HepG2 (cell line): Measurements from ENCODE around the gene EPB41L1. TPM values are rescaled to one million over a fixed set of nuclear protein-coding genes. Genes with fewer than 3 reads are reported as not detected.

Source experiments
- MAF1 ChIP-seq: sonication (generic); formaldehyde crosslinking; IDR thresholded peaks from 2 replicates; pipeline ENCODE4 v1.5.0; 2020; ENCODE audit warnings: missing genetic modification reagents, borderline replicate concordance
- NR2F1 ChIP-seq, 2 experiments: fragments of 450-650 bp in 1 of 2; formaldehyde crosslinking in 1 of 2; IDR thresholded peaks; 2 replicates each; pipeline versions ENCODE4 v1.5.0 to v1.6.1; 2016 to 2020; ENCODE audit warnings: mild to moderate bottlenecking in 1 of 2, missing compliant biosample characterization in 1 of 2, missing genetic modification reagents in 1 of 2, moderate library complexity in 1 of 2
- POGK ChIP-seq: sonication (generic); formaldehyde crosslinking; conservative IDR thresholded peaks from 2 replicates; pipeline ENCODE4 v1.8.0; 2022; ENCODE audit warnings: mild to moderate bottlenecking, moderate library complexity, missing genetic modification reagents
- SKIL ChIP-seq: sonication (generic); formaldehyde crosslinking; IDR thresholded peaks from 2 replicates; pipeline ENCODE4 v1.8.0; 2022; ENCODE audit warnings: missing genetic modification reagents, mild to moderate bottlenecking, moderate library complexity, borderline replicate concordance
- SMAD9 ChIP-seq: sonication (generic); formaldehyde crosslinking; IDR thresholded peaks from 2 replicates; pipeline ENCODE4 v1.5.1; 2020; ENCODE audit warnings: mild to moderate bottlenecking, missing genetic modification reagents
- SMARCC2 ChIP-seq: fragments of 450-650 bp; IDR thresholded peaks from 2 replicates; pipeline ENCODE4 v1.6.1; 2017; ENCODE audit warnings: antibody characterized with exemption, mild to moderate bottlenecking
- SP5 ChIP-seq: IDR thresholded peaks from 2 replicates; pipeline ENCODE4 v1.6.1; 2016; ENCODE audit warnings: low read depth, borderline replicate concordance
- TEAD3 ChIP-seq: optimal IDR thresholded peaks from 2 replicates; pipeline ENCODE3; 2016; ENCODE audit warnings: borderline replicate concordance
- THAP11 ChIP-seq: IDR thresholded peaks from 2 replicates; pipeline ENCODE4 v1.6.1; 2016; ENCODE audit warnings: missing biosample characterization, missing genetic modification reagents
- THAP9 ChIP-seq: sonication (generic); formaldehyde crosslinking; IDR thresholded peaks from 2 replicates; pipeline ENCODE4; 2020; ENCODE audit warnings: missing genetic modification reagents, mild to moderate bottlenecking, borderline replicate concordance
- U2AF2 ChIP-seq: fragments of 200-400 bp; formaldehyde crosslinking; IDR thresholded peaks from 2 replicates; pipeline ENCODE4 v1.6.1; 2017; ENCODE audit warnings: low read depth, mild to moderate bottlenecking, low read length
- ZIK1 ChIP-seq: sonication (generic); formaldehyde crosslinking; IDR thresholded peaks from 2 replicates; pipeline ENCODE4 v1.5.0; 2020; ENCODE audit warnings: mild to moderate bottlenecking, low read depth, missing genetic modification reagents, borderline replicate concordance
- ZNF33B ChIP-seq: sonication (generic); formaldehyde crosslinking; IDR thresholded peaks from 2 replicates; pipeline ENCODE4 v1.5.1; 2020; ENCODE audit warnings: mild to moderate bottlenecking, missing genetic modification reagents
- ZNF580 ChIP-seq: IDR thresholded peaks from 2 replicates; pipeline ENCODE4 v1.6.1; 2016; ENCODE audit warnings: low read depth, borderline replicate concordance
- polyA plus RNA-seq, 8 experiments: library from polyadenylated mRNA; depleted of rRNA in 3 of 8; stranded (reverse) in 7 of 8; unstranded in 1 of 8; fragments of >200 nt; fragmentation: Illumina TruSeq in 4 of 8; extraction: Trizol in 4 of 8; gene quantifications; 2 replicates each; pipeline versions ENCODE4 v1.2.1 to v1.2.3, GENCODE V29; 2011 to 2016; ENCODE audit warnings: low read depth in 4 of 8, missing spikeins in 1 of 8, mixed read lengths in 1 of 8; ENCODE audit not compliant: insufficient read depth in 1 of 8
- total RNA-seq, 5 experiments: library from RNA; depleted of rRNA; stranded (reverse); fragments of >200 nt; fragmentation: Illumina TruSeq; extraction: Trizol; gene quantifications; 2 replicates each; pipeline ENCODE4 v1.2.3, GENCODE V29; 2016; ENCODE audit warnings: low read depth in 1 of 5
- TF ChIP-seq, protein P1 (sequence below): sonication (generic); formaldehyde crosslinking; IDR thresholded peaks from 2 replicates; pipeline ENCODE4 v1.5.0; 2020; ENCODE audit warnings: mild to moderate bottlenecking, missing genetic modification reagents, borderline replicate concordance
- TF ChIP-seq, protein P2 (sequence below): sonication (generic); formaldehyde crosslinking; IDR thresholded peaks from 2 replicates; pipeline ENCODE4 v1.8.0; 2022; ENCODE audit warnings: missing genetic modification reagents, mild to moderate bottlenecking, inconsistent platforms, borderline replicate concordance

EPB41L1 gene
- total and polyA plus RNA-seq, 2 of the 13 experiments (the other 11 are each of a cell fraction or from before 2014, with no cell fraction given) = 16.7 to 39.0 TPM

GRCh38 chr20:36202891-36203338 is 48.4 kb downstream of the EPB41L1 start (continued):
- TF ChIP-seq SMARCC2 (no peak), ZNF580 (CRISPR knock-in tag) (peak; percentile 64; the same call in 1 of the 2 replicates), MAF1 (no peak), ZIK1 (no peak), U2AF2 (no peak), SKIL (CRISPR knock-in tag) (no peak), THAP11 (CRISPR knock-in tag) (0 out of 2 replicates have a peak, but pooled peaks have one; percentile 26), NR2F1 (CRISPR knock-in tag; IDR thresholded peaks at IDR 0.05) (no peak), SMAD9 (CRISPR knock-in tag) (no peak), ZNF33B (no peak), THAP9 (peak; percentile 65; the same call in 1 of the 2 replicates), POGK (no peak), SP5 (CRISPR knock-in tag) (no peak), TEAD3 (peak; percentile 41)
- TF ChIP-seq, protein P1, sequence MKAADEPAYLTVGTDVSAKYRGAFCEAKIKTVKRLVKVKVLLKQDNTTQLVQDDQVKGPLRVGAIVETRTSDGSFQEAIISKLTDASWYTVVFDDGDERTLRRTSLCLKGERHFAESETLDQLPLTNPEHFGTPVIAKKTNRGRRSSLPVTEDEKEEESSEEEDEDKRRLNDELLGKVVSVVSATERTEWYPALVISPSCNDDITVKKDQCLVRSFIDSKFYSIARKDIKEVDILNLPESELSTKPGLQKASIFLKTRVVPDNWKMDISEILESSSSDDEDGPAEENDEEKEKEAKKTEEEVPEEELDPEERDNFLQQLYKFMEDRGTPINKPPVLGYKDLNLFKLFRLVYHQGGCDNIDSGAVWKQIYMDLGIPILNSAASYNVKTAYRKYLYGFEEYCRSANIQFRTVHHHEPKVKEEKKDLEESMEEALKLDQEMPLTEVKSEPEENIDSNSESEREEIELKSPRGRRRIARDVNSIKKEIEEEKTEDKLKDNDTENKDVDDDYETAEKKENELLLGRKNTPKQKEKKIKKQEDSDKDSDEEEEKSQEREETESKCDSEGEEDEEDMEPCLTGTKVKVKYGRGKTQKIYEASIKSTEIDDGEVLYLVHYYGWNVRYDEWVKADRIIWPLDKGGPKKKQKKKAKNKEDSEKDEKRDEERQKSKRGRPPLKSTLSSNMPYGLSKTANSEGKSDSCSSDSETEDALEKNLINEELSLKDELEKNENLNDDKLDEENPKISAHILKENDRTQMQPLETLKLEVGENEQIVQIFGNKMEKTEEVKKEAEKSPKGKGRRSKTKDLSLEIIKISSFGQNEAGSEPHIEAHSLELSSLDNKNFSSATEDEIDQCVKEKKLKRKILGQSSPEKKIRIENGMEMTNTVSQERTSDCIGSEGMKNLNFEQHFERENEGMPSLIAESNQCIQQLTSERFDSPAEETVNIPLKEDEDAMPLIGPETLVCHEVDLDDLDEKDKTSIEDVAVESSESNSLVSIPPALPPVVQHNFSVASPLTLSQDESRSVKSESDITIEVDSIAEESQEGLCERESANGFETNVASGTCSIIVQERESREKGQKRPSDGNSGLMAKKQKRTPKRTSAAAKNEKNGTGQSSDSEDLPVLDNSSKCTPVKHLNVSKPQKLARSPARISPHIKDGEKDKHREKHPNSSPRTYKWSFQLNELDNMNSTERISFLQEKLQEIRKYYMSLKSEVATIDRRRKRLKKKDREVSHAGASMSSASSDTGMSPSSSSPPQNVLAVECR (CRISPR knock-in tag) = peak; percentile 26; the same call in 1 of the 2 replicates
- TF ChIP-seq, protein P2, sequence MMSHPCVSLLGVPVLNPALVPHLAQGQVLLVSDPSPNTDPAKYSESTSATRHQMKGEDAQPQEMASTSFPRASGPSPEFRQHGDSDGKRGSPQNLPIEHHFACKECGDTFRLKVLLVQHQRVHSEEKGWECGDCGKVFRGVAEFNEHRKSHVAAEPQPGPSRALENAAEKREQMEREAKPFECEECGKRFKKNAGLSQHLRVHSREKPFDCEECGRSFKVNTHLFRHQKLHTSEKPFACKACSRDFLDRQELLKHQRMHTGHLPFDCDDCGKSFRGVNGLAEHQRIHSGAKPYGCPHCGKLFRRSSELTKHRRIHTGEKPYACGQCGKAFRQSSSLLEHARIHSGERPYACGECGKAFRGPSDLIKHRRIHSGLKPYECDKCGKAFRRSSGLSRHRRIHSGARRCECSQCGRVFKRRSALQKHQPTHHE (CRISPR knock-in tag) = no peak
